ENCODE data around the gene ARRDC1.
"Not testable (repeated sequence)": the region's sequence is repeated elsewhere in the genome, so short reads cannot be mapped to it uniquely, and the experiment has no call there.

The ARRDC1 gene

GRCh38 chr9:137588311-137588710, 17.2 kb upstream of the ARRDC1 start:
- no peak for DNase-seq

- DNase-seq, result no peak
Measured at GRCh38 chr9:137588891-137589290, 16.6 kb upstream of the ARRDC1 start.

- no peak for DNase-seq
Measured at GRCh38 chr9:137589441-137590122, 15.9 kb upstream of the ARRDC1 start.

GRCh38 chr9:137590123-137590468, 15.4 kb upstream of the ARRDC1 start:
- no peak for DNase-seq

- peak; percentile 90 to 92 for DNase-seq
Measured at GRCh38 chr9:137590469-137591383, 14.8 kb upstream of the ARRDC1 start, which contains the start of gene ZMYND19. Gene ZMYND19, minus strand, starts transcription at chr9:137590512. Its CDS starts 249 bp downstream, at chr9:137590263.

- DNase-seq, result no peak
Measured at GRCh38 chr9:137592767-137593166, 12.7 kb upstream of the ARRDC1 start.

- DNase-seq, result no peak
Measured at GRCh38 chr9:137593176-137593575, 12.3 kb upstream of the ARRDC1 start.

GRCh38 chr9:137596577-137596976, 8.9 kb upstream of the ARRDC1 start:
- not testable (repeated sequence) for DNase-seq

- DNase-seq, result no peak
Measured at GRCh38 chr9:137598943-137599342, 6.5 kb upstream of the ARRDC1 start.

GRCh38 chr9:137602661-137603060, 2.8 kb upstream of the ARRDC1 start:
- no peak for DNase-seq

GRCh38 chr9:137603879-137604278, 1.6 kb upstream of the ARRDC1 start:
- no peak for DNase-seq

- no peak for DNase-seq
Measured at GRCh38 chr9:137604345-137605086, 970 bp upstream of the ARRDC1 start.

GRCh38 chr9:137606005-137606621, 627 bp downstream of the ARRDC1 start:
- no peak for DNase-seq

GRCh38 chr9:137606734-137607138, 1.2 kb downstream of the ARRDC1 start:
- no peak for DNase-seq

- no peak for DNase-seq
Measured at GRCh38 chr9:137607141-137607857, 1.8 kb downstream of the ARRDC1 start.

GRCh38 chr9:137610944-137611343, 5.5 kb downstream of the ARRDC1 start:
- no peak for DNase-seq

- DNase-seq, result no peak
Measured at GRCh38 chr9:137611623-137612609, 6.4 kb downstream of the ARRDC1 start.

GRCh38 chr9:137612741-137613142, 7.3 kb downstream of the ARRDC1 start:
- DNase-seq, result no peak

- no peak for DNase-seq
Measured at GRCh38 chr9:137613259-137613658, 7.8 kb downstream of the ARRDC1 start.

GRCh38 chr9:137613738-137614523, 8.4 kb downstream of the ARRDC1 start:
- DNase-seq, result no peak

Measured in CD4-positive, alpha-beta T cell treated with Interleukin-1 beta for 1 hour (primary cell).